GM13977 (cell line): ENCODE measurements around the gene GNAQ.

Experiments
- DNase-seq: peaks from one replicate; pipeline ENCODE4 v3.0.0; 2012; ENCODE audit warnings: low spot score
- in situ Hi-C: fragments of 300-500 bp; cut with MboI; formaldehyde crosslinking; loops from one replicate; pipeline ENCODE4 v1.12.0; 2022; ENCODE audit warnings: low sequenced_read_pairs, low pct_unique_long_range_greater_than_20kb, mixed read lengths, inconsistent platforms; ENCODE audit not compliant: unreplicated experiment
- TF ChIP-seq, protein P1 (sequence below): IDR thresholded peaks from 2 replicates; pipeline ENCODE4 v1.5.1; 2012; ENCODE audit warnings: mild to moderate bottlenecking, control low read depth; ENCODE audit not compliant: insufficient read depth; ENCODE audit errors: extremely low read depth, missing control alignments

Gene GNAQ

DNA sequence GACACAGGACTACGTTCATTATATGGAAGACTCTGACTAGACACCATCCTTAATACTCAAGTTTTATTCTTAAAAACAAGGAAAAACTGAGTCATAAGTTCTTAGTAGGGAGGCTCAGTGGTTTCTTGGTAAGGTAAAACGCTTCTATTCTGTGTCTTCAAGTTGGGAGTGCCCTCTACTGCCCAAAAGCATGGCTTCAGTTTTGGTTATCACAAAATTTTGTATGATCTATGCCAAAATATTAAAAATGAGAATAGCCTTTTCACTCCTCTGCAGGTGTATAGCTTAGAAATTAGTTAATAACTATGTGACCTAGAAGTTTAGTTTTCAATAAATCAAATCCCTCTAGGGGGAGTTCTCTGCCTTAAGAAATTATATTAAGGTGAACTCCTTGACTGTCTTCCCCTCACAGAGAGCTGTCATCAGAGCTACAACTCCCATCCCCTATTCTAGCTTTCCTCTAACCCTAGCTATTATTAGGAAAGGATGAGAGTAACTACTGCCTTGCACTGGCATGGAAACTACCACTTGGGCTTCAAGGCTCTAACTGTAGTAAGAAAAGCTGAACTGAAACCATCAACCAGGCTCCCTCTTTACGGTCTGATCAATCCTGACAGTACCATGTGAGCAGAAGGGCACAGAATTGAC, 189.7 kb downstream of the GNAQ start:
- TF ChIP-seq, protein P1, sequence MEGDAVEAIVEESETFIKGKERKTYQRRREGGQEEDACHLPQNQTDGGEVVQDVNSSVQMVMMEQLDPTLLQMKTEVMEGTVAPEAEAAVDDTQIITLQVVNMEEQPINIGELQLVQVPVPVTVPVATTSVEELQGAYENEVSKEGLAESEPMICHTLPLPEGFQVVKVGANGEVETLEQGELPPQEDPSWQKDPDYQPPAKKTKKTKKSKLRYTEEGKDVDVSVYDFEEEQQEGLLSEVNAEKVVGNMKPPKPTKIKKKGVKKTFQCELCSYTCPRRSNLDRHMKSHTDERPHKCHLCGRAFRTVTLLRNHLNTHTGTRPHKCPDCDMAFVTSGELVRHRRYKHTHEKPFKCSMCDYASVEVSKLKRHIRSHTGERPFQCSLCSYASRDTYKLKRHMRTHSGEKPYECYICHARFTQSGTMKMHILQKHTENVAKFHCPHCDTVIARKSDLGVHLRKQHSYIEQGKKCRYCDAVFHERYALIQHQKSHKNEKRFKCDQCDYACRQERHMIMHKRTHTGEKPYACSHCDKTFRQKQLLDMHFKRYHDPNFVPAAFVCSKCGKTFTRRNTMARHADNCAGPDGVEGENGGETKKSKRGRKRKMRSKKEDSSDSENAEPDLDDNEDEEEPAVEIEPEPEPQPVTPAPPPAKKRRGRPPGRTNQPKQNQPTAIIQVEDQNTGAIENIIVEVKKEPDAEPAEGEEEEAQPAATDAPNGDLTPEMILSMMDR, result peak; percentile 5
- no peak for DNase-seq
- in situ Hi-C loops, result no loop called here

DNA sequence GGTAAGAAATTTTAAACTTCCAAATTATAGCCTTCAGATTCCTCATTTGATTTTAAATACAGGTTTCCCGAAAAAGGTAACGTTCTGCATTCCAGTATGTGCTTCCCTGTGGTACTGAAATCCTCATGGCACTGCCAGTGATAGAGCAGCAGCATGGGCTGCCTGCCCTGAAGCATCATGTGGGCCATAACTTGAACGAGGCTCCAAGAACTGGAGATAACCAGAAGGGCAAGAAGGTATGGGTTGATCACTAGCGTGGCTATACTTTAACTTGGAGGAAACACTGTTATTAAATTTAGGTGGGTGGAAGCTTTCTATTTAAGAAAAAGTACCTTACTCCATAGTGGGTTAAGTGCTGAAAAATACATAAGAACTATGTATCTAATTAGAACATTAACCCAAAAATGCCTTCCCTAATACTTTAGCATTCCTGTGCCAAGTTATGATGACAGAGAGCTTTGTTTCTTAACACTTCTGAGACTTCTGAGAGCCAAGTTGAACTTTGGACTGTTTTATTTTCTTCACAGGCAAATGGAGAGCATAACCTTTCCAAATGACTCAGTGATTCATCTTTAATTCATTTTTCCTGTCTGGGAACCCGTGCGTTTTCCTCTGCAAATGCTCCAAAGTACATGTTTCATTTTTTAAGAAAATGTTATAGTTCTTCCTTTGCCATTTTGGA, 192.0 kb downstream of the GNAQ start:
- no peak for DNase-seq
- in situ Hi-C loops, result no loop called here
- TF ChIP-seq, protein P1, result no peak

DNA sequence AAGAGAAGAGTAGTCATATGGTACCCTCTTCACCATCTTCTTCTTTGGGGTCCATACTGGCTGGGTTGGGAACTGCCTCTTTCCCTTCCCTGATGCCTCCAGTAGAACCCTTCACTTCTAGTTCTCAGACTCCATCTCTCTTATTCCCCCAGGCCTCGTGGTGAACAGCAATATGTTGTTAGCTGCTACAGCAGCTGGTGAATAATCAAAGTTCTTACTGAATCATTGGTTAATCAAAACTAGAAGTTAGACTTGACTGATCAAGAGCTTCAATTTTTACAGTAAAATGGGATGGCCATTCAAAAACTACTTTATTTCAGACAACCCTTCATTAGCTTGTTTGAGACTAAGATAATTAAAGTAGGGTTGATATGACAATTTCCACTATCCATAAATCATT, 192.6 kb downstream of the GNAQ start:
- no peak for DNase-seq
- TF ChIP-seq, protein P1, result no peak
- in situ Hi-C loops, result no loop called here

DNA sequence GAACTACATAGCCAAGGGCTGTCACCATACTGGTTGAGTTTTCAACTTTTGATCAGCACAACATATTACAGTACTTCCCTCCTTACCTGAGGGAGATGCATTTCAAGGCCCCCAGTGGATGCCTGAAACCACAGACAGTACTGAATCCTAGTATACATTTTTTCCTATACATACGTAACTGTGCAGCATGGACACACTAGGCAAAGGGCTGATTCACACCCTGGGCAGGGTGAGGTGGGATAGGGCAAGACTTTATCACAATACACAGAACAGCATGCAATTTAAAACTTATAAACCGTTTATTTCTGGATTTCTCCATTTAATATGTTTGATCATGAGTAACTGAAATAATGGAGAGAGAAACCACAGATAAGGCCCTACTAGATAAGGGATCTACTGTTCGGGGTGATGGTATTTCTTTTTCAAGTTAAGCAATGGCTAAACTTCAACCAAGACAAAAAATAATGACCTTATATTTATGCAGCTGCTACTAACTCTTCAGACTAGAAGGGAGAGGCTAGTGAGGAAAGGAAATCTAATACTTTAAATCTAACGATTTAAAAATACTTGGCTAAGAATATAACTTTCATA, 196.6 kb downstream of the GNAQ start:
- DNase-seq, result no peak
- in situ Hi-C loops, result no loop called here
- TF ChIP-seq, protein P1, result no peak

DNA sequence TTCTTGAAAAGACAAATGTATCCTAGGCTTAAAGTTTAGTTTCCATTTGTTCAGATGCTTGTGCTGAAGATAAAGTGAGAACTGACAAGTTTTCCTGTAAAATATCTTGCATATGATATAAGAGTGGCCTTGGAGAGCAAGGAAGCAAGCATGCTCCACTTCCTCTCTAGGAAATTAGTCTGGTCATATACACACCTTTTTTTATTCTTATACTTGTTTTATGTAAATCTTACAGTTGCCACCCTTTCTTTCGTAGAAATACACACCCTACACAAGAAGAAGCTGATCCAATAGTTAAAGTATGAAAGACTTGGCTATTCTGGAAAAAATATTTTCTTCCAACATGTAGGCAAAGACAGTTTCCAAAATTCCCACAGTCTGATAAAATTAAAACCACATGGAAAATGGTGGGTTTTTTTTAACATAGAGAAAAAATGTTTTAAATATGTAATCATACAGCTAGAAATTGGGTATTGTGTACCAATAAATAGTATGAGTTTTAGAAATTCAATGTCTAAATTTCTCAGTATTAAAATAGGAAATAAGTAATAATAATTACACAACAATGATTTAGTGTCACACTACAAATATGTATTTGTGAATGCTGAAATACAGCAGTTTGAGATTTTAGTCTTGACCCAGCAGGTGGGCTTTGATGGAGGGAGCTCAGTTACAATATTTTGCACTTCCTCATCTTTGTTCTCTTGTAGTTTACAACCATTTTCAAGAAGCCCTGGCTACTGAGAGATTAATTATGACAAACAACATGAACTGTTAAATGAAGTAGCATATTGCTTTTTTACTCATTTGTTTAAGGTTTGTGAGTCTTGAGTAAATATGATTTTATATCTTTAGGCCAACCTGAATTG, 197.8 kb downstream of the GNAQ start:
- in situ Hi-C loops, result no loop called here
- DNase-seq, result no peak
- TF ChIP-seq, protein P1, result no peak

DNA sequence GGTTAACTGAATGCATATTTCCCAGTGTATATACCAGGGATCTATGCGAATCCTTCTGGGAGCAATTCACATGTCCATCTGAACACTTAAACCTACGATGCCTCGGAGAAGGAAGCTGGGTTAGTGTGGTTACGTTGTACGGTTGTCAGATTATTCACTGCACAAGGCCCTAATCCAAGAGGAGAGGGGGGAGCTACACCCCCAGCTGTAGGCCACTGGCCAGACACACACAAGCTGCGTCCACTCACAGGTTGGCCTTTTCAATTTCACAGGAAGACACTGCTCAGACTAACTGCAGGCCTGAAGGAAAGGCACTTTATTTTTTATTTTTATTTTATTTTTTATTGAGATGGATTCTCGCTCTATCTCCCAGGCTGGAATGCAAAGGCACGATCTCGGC, 199.0 kb downstream of the GNAQ start:
- no peak for DNase-seq
- TF ChIP-seq, protein P1, result no peak
- in situ Hi-C loops, result no loop called here
